AG20443 (cell line): ENCODE results near the gene ZNF516.

ENCODE experiments used
- DNase-seq: peaks from one replicate; pipeline ENCODE4 v3.0.0; 2012; ENCODE audit warnings: low spot score, mixed read lengths

Gene ZNF516

DNA sequence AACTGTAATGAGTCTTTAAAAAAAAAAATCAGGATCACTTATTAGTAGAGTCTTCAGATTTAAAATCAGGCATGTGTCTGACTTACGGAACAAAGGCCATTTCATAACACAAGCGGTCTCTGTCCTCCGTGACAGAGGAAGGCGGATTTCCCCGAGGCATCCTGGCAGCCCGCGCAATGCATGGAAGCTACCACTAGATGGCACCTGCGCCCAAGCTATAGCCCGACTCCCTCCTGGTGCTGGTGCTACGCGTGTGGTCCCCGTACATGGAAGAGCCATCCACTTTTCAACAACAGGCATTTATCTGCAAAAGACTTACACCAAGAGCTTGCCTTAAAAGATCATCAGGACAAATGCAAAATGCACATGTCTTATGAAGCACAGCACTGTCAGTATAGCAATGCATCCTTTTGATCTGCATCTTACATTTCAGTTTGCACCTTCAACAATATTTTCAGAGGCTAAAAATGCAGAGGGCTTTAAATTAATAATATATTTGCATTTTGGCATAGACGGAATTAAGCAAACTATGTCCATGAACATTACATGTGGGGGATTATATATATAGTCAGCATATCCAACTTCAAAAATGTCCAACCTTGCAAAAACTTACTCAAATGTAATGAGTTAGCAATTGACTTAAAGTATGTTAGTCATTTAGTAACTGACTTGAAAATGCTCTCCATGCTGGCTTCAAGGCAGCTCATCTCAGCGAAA is 96.0 kb downstream of the ZNF516 start:
- DNase-seq: peak; percentile 95

DNA sequence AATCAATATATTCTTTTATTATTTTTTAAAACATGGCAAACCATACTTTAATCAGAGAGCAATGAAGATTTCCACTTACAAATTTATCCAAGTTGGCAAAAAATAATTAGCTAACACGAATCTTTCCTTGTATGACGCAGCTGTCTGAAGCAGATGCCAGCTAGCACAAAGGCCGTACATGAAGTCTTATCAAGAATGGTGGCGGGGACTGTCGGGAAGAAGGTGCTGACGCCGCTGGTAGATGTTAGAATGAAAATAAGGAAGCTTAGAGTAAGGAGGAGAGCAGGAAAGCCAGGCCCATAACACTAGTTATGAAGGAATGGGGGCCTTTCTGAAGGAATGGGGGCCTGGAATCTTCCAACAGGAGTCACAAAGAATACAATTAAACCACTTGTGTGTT is 96.7 kb downstream of the ZNF516 start:
- DNase-seq: no peak

DNA sequence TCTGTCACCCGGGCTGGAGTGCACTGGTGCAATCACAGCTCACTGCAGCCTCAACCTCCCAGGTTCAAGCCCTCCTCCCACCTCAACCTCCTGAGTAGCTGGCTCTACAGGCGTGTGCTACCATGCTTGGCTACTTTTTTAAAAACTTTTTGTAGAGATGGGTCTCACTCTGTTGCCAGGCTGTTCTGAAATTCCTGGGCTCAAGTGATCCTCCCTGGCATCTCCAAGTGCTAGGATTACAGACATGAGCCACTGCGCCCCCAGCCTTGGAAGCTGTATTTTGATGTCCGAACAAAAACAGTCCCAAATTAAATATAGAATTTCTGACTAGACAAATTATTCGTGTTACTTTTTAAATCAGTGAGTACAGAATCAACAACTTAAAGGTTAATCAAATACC is 97.4 kb downstream of the ZNF516 start:
- no peak for DNase-seq

DNA sequence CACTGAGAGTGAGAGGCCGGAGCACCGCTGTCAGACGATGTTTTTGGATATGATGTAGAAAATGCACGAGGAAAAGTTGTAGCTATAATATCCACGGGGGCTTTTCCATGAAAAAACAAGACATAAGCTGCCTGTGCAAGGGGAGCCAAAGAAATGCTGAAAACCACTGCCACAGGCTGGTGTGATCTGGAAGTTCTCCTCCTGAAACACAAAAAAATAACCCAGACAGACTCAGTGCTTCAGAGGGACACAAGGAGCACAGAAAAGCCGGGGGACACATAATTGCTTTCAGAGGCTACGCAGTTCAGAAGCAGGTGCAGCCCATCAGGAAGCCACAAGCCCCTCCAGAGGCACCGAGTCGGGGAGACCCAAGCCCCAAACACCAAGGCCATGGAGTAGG is 98.2 kb downstream of the ZNF516 start:
- DNase-seq: no peak

DNA sequence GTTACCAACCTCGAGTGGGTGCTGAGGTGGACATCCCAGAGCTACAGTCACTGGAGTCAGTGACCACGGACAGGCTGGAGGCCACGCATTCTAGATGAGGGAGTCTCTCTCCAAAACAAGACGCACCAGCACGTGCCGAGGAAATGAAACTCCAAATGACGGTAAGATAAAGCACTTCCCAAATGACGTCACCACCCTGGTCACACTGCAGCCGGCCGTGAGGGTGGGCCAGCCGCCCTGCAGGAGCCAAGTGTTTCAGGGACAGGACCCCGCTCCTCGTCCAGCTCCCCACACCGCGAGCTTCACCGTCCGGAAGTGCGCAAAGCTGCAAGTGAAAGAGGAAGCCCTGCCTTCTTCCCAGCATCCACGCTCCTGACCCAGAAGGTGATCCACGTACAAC is 99.4 kb downstream of the ZNF516 start:
- DNase-seq: no peak

DNA sequence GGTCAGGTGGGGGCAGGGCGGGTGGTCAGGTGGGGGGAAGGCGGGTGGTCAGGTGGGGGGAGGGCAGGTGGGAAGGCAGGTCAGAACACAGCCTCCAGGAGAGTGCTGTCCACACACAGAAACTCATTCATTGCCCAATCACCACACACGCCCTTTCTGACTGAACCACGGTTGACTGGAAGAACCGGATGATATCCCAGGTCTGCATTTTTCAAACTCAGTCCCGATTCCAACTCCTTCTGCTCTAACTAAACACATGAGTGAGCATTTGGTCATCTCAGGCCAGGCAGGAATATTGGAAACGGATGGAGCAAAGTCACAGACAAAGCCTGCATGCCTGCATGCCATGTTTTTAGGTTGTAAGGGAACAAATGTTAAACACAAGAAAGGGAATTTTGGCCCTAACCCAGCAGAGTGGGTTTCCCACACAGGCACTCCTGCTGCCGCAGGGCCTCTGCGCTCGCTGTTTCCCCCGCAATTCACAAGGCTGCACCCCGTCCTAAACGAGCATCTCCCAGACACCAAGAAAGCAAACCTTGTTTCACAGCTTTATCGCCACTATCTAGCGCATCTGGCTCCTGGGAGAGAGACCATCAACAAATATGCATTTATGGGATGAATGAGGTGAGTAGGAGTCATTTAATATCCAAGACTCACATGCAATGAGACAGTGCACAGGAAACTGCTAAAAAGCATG is 100.1 kb downstream of the ZNF516 start:
- peak; percentile 30 for DNase-seq

DNA sequence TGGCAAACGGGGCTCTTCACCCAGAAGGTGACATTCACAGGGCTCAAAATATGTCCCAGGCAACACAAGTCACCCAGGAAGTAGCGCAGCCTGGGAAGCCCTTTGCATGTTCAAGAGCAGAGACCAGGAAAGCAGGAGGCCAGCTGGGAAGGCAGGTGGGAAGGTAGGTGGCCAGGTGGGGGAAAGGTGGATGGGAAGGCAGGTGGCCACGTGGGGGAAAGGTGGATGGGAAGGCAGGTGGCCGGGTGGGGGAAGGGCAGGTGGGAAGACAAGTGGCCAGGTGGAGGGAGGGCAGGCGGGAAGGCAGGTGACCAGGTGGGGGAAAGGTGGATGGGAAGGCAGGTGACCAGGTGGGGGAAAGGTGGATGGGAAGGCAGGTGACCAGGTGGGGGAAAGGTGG is 102.7 kb downstream of the ZNF516 start:
- DNase-seq: no peak

DNA sequence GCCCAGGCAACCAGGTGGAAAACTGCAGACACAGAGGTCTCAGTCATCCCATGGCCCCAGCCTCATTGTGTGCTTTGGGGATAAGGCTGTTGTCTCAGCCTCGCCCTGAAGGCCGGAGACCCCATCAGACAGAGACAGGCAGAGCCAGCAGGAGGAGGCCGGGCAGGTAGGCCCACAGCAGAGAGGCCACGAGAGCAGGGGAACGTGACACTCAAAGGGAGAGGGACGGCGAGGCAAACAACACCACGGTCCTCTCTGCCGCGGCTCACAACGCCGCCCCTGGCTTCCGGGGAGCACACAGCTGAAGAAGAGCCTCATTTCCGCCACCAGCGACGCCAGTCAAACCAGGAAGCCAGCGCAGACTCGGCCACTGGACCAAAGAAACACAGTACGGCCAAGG is 103.3 kb downstream of the ZNF516 start:
- no peak for DNase-seq

DNA sequence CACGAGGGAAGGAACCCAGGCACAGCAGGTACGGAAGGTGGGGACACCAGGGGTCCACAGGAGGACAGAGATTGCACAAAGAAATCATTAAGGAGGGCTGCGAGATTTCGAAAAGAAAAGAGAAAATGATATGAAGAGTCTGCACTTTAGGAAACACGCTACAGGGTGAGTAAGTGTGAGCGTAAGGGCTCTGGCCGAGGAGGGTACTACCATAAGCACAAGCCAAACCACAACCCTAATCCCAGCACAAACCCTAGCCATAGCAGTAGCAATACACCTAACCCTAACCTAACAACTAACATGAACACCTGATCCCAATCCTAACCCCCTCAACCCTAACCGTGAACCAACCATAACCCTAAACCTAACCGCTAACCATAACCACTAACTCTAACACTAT is 104.0 kb downstream of the ZNF516 start:
- no peak for DNase-seq

DNA sequence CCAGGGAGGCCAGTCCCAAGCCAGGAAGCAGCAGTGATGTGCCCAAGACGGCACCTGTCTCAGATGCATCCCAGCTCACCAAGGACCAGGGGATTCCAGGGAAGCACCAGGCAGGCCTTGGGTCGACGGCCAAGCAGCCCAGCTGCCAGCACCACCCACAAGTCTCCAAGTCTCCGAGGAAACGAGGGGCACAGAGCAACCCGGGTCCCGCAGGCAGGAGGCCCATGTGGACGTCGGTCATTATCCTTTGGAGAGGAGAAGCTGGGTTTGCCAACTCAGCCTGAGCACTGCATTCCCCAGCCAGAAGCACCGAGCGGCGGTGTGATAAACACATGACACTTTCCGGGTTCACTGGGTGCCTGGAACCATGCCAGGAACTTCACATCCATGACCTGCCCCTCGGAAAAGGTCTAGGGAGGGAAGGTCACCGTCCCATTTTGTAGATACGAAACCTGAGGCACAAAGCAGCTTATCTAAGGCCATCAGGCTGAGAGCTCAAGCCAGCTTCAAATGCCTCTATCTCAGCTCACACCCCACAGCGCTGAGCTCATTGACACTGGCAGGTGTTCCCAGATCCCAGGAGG is 104.5 kb downstream of the ZNF516 start:
- no peak for DNase-seq

DNA sequence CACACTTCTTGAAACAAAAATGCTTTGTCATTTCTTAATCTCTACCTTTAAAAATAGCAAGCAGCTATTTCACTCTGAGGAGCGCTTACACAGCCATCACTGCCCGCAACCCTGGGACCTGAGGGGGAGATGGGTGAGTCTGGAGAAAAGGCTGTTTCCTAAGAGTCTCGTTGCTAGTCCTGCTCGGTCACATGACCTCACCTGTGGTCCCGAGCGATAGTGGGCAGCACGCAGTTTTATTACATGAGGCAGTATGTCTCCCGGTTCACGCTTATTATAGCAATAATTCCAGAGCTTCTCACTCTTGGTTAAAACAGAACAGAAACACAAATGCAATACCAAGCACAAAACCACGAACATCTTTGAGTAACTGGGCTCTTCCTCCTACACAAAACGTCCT is 105.3 kb downstream of the ZNF516 start:
- DNase-seq: no peak

DNA sequence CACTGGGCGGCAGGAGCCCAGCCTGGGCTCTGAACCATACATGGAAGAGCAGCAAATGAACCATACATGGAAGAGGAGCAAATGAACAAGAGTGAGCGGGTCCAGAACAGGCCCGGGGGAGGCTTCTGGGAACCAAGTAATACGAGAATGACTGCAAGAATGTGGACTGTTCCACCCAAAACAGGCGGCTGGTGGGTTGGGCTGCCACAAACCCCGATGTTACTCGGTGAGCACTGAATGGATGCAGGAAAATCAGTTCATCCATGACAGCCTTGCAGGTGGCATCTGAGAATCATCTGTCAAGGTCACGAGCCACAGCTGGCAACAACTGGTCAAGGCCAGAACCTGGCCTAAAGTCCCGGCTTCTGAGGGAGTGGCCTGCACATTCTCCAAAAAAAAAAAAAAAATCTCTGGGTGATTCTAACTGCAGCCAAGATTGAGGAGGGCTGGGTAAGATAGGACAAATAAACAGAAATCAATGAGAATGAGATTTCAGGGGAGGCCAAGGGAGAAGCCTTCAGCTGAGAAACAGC is 106.1 kb downstream of the ZNF516 start:
- DNase-seq: no peak

DNA sequence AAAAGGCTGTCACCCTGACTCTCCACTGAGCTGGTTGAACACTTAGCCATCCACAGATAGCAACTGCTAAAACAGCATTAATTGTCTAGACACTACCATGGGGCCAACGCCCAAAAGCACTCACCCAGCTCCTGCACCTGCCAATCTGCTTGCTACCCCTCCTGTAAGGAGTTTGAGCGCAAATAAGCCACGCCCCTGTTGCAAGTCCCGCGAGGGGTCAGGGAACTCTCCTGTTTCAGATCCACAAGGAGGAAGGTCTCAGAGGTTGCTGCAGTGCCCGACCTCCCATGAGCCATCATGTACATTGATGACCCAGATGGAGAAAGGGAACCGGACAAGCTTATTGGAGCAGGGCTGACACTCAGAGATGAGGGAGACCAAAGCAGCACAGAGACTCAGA is 106.8 kb downstream of the ZNF516 start:
- no peak for DNase-seq

DNA sequence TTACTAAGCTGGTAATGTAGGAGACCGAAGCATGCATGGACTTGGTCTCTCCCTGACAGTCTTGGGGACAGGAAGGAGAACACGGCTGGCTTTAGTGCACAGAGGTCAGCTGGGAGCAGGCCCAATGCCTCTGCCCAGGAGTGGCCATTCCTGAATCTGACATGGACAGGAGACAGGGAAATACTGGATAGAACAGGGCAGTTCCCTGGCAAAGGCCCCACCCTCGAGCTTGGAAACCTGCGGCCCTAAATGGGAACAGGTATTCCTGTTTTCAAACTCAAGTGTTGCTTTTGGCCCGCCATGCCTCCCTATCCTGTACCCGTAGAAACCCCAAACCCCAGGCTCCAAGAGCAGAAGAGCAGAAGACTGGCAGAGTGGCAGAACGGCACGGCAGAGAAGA is 107.4 kb downstream of the ZNF516 start:
- no peak for DNase-seq

DNA sequence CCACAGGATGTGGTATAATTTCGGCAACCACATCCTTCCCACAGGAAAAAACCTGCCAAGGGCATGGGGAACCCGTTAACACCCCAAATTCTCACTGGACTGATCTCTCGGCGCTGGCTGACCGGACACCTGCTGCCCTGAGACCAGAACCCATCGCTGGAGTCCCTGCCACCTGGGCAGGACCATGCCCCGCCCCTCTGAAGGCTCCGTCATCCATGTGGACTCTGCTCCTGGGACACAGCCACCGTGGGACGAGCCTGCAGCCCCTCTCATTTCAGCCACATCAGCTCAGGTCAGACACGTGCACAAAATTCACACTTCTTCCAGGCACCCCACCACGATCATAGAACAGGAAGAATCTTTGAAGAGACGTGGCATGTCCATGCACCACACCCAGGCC is 108.2 kb downstream of the ZNF516 start:
- no peak for DNase-seq

DNA sequence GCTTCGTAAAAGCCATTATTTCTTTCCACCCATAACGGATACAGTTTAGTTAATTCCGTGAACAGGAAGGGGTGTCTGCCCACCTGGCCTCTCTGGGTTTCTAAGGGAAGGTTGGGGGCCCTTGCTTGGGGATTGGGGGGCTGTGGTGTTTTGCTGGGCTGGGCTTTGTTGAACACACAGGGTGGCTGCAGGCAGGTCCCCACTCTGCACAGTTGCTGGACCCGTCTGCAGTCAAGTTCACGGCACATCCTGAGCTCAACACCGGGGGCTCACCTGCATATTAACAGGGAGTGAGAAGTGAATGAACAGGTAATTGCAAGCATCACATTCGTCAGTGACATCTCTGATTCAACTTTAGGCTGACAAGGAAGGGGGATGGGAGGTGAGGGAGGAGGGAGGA is 109.0 kb downstream of the ZNF516 start:
- no peak for DNase-seq

DNA sequence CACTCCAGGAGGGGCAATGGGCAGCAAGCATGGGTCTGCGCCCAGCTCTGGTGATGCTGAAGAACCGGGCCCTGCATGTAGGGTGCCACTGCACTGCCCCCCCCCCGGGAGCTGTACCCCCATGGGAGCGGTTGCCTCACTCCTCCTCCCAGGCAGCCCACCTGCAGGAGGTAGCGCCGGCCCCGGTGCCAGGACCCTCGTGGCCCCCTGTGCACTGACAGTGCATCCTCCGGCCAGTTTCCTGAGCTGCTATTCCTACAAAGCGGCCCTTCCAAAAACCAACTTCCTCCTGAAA is 109.4 kb downstream of the ZNF516 start:
- no peak for DNase-seq

DNA sequence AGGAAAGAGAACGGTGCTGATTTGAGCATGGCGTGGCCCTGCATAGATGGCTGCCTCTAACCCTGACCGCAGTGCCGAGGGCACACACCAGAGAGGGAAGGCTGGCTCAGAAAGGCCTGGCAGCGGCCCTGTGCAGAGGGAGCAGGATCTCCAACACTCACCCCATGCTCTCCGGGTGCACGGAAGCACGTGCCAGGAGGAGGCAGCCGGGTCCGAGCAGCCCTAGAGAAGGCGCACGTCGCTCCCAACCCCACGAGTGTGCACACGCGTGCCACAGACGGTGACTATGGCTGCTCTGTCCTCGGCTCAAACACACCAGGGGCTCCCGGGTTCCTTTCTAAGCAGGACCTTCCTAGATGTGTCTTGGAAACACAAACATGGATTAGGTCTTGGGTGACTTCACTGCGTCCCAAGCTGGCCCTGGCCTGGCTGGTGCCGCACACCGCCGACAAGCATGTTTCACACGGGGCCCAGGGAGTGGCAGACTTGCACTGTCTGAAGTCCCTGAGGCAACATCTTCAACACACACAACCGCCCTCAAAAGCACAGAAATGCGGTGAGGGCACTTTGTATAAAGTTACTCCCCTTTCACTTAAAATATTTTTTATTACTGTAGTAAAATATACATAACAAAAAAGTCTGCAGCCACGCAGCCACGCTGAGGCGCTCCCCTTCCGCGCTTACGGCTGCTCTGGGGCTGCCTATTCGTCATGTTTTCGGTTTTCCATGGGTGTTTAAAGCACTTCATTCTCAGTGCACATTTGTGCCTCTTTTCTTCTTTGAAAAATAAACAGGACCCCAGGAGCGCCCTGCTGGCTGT is 110.0 kb downstream of the ZNF516 start:
- no peak for DNase-seq

DNA sequence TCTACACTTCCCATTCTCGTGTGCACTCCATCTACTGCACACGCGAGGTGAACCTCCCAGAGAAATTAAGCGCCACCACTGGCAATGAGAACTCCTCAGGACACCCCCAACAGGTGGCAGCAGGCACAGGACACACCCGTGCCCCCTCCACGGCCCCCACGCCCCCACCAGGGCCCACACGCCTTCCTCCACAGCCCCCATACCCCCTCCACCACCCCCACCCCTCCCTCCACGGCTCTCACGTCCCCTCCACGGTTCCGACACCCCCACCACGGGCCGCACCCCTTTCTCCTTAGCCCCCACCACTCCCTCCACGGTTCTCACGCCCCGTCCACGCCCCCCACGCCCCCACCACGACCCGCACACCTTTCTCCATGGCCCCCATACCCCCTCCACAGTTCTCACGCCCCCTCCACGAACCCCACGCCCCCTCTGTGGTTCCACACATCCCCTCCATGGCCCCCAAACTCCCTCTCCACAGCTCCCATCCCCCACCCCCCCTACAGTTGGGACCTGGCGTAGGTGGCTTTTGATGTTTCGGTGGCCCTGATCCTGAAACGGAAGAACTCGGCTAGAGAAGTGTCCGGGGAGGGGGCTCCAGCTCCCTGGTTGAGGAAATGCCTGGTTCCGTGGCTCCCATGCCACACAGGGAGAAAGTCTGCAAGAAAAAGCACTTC is 110.8 kb downstream of the ZNF516 start:
- DNase-seq: no peak

DNA sequence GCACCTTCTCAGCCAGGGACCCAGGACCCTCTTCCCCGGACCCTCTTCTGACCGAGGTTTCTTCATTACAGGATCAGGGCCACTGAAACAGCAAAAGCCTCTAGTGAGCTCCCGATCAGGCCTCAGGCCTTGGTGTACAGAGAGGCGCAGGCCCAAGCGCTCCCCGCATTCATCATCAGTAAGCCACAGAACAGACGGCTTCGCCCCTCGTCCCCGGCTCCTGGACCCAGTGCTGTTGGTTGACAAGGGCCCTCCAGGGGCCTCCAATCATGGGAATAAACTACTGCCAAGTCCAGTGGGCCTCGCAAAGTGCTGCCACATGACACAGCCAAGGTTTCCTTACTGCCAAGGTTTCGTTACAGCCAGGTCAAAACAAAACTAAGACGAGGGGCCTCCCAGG is 111.4 kb downstream of the ZNF516 start:
- DNase-seq: no peak

DNA sequence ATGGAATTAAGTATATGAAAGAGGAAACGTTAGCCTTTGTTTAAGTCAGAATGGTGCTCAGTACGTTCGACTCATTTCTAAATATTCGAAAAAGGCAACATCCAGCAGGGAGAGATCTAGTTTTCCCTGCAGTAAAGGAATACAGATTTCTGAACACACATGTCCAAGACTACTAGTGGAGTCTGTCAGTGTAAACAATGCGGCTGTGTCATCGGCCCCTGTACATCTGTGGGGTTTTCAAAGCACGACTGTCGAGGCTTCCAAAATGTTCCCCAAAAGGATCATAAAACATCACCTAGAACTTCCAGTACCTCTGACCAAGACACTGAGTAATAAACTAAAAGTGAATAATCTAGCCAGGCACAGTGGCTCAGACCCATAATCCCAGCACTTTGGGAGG is 112.8 kb downstream of the ZNF516 start:
- no peak for DNase-seq

DNA sequence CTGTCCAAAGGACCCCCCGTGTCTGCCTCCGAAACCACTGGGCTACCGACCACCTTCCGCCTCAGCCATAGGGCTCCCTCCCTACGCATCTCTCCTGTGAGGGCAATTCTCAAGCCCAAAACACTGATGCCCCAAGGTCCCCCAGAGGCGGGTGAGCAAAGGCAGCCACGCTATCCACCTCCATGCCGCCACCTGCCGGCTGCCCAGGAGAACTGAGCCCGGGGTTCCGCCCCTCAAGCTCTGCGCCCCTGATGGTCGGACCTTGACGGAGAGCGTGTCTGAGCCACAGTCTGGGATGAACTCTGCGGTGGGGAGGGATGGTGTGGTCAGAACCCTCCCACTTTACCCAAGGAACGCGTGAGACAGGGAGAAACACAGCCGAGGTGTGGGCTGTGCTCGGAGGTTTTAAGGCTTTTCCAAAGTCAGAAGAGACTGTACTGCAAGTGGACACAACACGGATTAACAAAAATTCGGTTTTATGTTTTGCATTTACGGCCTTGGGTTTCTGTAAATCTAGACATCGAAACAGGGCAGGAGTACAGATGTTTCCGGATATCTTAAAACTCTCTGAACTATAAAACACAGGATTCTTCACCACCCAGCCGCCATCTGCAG is 114.1 kb downstream of the ZNF516 start:
- DNase-seq: peak; percentile 55
